GM12864 (cell line): Measurements from ENCODE around the gene SUPT16H.
A peak's percentile ranks its signal among the peaks of the same experiment; 100 is the strongest.

ENCODE experiments used
- DNase-seq: peaks from one replicate; pipeline ENCODE4 v3.0.0-alpha.2; 2011; ENCODE audit warnings: low read depth
- H3K4me3 ChIP-seq: 2 replicates; pipeline ENCODE4 v1.5.1; 2011; ENCODE audit warnings: mild to moderate bottlenecking, low read depth, low read length, control low read depth
- TF ChIP-seq, protein P1 (sequence below): IDR thresholded peaks from 2 replicates; pipeline ENCODE4 v1.5.1; 2011; ENCODE audit warnings: low read depth, mild to moderate bottlenecking, moderate library complexity, low read length, control low read depth, inconsistent platforms; ENCODE audit errors: missing control alignments

SUPT16H gene

DNA sequence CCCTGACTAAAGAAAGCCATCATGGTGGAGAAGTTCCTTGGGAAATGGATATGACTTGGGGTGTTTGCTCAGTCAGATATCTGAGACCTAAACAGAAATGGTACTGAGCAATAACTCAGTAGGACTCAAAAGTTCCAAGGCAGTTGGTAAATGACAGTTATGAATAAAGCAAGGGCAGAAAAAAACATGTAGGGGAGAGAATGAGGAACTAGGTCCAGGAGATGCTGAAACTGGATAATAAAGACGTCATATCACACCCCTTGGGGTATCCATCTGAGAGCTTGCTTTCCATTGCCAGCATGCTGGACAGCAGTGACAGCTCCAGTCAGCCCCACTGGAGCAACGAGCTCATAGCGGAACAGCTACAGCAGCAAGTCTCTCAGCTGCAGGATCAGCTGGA lies 66.4 kb downstream of the SUPT16H start:
- TF ChIP-seq, protein P1, sequence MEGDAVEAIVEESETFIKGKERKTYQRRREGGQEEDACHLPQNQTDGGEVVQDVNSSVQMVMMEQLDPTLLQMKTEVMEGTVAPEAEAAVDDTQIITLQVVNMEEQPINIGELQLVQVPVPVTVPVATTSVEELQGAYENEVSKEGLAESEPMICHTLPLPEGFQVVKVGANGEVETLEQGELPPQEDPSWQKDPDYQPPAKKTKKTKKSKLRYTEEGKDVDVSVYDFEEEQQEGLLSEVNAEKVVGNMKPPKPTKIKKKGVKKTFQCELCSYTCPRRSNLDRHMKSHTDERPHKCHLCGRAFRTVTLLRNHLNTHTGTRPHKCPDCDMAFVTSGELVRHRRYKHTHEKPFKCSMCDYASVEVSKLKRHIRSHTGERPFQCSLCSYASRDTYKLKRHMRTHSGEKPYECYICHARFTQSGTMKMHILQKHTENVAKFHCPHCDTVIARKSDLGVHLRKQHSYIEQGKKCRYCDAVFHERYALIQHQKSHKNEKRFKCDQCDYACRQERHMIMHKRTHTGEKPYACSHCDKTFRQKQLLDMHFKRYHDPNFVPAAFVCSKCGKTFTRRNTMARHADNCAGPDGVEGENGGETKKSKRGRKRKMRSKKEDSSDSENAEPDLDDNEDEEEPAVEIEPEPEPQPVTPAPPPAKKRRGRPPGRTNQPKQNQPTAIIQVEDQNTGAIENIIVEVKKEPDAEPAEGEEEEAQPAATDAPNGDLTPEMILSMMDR: no peak
- no peak for DNase-seq
- no peak overlapping the region for H3K4me3 ChIP-seq

DNA sequence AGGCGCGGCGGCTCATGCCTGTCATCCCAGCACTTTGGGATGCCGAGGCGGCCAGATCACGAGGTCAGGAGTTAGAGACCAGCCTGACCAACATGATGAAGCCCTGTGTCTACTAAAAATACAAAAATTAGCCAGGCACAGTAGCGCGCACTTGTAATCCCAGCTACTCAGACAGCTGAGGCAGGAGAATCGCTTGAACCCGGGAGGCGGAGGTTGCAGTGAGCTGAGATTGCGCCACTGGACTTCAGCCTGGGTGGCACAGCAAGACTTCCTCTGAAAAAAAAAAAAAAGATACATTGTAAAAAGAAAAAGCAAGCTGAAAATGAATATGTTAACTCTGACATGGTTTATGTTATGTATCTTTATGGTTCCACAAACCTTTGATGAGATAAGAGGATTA lies 70.3 kb downstream of the SUPT16H start:
- TF ChIP-seq, protein P1: no peak
- no peak overlapping the region for H3K4me3 ChIP-seq
- no peak for DNase-seq

DNA sequence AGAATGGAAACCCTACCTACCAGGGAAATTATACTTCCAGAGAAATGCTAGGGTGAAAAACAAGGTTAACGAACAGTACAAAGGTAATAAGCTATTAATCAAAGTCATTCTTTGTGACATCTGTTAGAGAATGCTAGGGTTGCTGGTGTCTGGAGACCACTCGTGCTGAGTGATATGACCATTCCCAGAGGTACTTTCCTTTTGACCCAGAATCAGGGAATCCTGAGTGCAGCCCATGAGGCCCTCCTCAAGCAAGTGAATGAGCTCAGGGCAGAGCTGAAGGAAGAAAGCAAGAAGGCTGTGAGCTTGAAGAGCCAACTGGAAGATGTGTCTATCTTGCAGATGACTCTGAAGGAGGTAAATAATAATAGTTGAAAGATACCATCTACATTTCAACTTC lies 72.2 kb downstream of the SUPT16H start:
- DNase-seq: no peak
- TF ChIP-seq, protein P1: no peak
- no peak overlapping the region for H3K4me3 ChIP-seq

DNA sequence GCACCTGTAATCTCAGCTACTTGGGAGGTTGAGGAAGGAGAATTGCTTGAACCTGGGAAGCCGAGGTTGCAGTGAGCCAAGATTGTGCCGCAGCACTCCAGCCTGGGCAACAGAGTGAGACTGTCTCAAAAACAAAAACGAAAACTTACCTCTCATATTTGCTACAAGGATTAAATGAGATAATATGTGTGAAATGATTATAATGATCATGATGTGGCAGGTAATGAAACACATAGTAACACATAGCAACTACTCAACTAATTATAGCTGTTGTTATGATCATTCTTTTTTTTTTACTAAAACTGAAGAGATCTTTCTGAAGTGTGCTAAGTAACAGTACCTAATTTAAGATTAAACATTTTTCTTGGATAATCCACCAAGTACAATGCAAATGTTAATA lies 73.9 kb downstream of the SUPT16H start:
- DNase-seq: no peak

DNA sequence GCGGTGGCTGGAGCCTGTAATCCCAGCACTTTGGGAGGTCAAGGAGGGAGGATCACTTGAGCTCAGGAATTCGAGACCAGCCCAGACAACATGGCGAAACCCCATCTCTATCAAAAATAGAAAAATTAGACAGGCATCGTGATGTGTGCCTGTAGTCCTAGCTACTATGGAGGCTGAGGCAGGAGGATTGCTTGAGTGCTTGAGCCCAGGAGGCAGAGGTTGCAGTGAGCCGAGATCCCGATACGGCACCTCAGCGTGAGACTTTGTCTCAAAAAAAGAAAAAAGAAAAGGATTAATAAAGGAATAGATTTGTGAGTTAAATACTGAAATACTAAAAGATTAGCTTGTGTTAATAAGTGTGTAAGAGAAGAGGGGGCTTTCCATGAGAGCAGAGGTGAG lies 74.6 kb downstream of the SUPT16H start:
- H3K4me3 ChIP-seq: peak overlapping the region; percentile 44
- DNase-seq: no peak
- TF ChIP-seq, protein P1: no peak

More for the DNA sequence above, 73.9 kb downstream of the SUPT16H start:
- TF ChIP-seq, protein P1: no peak
- H3K4me3 ChIP-seq: no peak overlapping the region

DNA sequence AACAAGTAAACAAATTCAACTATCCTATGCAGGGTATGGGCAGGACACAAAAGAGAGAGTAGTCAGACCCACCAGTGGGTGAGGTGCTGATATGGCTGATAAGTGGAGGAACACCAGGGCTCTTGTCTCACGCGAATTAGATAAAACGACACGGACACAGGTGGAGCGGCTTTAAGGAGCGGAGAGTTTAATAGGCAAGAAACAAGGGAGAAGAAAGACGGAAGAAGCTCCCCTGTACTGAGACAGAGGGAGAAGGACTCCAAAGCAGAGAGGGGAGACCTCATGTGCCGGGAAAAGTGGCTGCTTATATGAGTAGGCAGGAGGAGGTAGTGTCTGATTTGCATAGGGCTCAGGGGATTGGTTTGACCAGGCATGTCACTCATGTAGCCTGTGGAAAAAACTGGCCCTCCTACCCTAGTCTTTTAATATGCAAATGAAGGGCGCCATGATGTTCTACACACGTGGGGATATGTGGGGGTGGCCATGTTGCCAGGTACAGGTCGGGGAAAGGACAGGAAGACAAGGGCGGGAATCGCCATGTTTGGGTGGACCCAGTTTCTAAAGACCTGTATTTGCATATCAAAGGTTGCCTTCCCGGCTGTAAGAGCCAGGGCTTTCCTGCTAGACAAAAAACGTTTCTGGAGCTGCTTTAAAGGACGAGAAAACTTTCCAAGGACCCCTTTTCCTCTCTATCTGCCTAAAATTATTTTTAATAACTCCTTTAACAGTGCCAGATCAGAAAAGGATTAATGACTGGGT lies 75.2 kb downstream of the SUPT16H start:
- TF ChIP-seq, protein P1: no peak
- peak overlapping the region; percentile 50 for H3K4me3 ChIP-seq
- peak; percentile 96 for DNase-seq

DNA sequence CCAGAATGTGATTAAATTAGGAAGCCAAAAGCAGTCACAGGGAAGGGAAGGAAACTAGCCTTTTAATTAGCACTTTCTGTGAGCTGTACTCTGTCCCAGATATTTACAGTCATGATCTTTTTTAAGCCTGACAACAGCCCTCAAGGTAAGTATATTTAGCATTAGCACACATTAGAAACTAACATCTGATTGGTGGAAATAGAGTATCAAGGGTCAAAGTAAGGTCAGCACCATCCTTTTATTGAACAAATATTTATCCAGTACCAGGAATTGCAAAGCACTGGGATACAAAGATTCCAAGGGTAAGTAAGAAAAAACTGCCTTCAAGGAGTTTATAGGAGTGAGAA lies 75.7 kb downstream of the SUPT16H start:
- TF ChIP-seq, protein P1: no peak
- H3K4me3 ChIP-seq: peak overlapping the region; percentile 50; the same call in 1 of the 2 replicates
- DNase-seq: no peak
